DOHH2 (cell line): ENCODE results near the gene ADAM8.

Source experiments
- CTCF ChIP-seq: fragments of 200-600 bp; sonication (generic); IDR thresholded peaks from one replicate; pipeline ENCODE4 v1.5.1; 2014; ENCODE audit warnings: antibody characterized with exemption, mild to moderate bottlenecking, low read depth, low read length; ENCODE audit not compliant: poor library complexity, severe bottlenecking
- EZH2phosphoT487 ChIP-seq: fragments of 200-600 bp; sonication (generic); IDR thresholded peaks from 2 replicates; pipeline ENCODE4 v1.6.1; 2017; ENCODE audit warnings: borderline replicate concordance, mild to moderate bottlenecking, antibody characterized with exemption, low read length, moderate library complexity, mixed read lengths

GRCh38 chr10:133286366-133286765, 9.7 kb upstream of the ADAM8 start:
- no peak for TF ChIP-seq CTCF
- TF ChIP-seq EZH2phosphoT487 = no peak
